SJSA1 (cell line): ENCODE results near the gene HOXD8. TPM values are rescaled to one million over a fixed set of nuclear protein-coding genes. Genes with fewer than 3 reads are reported as not detected.

Experiments used
- DNase-seq, 2 experiments: peaks; one replicate each; pipeline ENCODE4 v3.0.0-alpha.2; 2015 to 2020; ENCODE audit warnings: low spot score in 2 of 2, low read depth in 1 of 2
- H3K27ac ChIP-seq: fragments of 250-450 bp; sonication (Bioruptor Pico); 2 replicates; pipeline ENCODE4 v1.5.1; 2020; ENCODE audit warnings: mild to moderate bottlenecking, moderate library complexity
- H3K27me3 ChIP-seq: fragments of 250-450 bp; sonication (Bioruptor Pico); replicated peaks from 2 replicates; pipeline ENCODE4 v1.5.1; 2020; ENCODE audit warnings: mild to moderate bottlenecking, moderate library complexity
- H3K36me3 ChIP-seq: fragments of 250-450 bp; sonication (Bioruptor Pico); 2 replicates; pipeline ENCODE4 v1.5.1; 2020; ENCODE audit warnings: mild to moderate bottlenecking
- H3K4me1 ChIP-seq: fragments of 250-450 bp; sonication (Bioruptor Pico); replicated peaks from 2 replicates; pipeline ENCODE4 v1.6.1; 2021; ENCODE audit warnings: mild to moderate bottlenecking
- H3K4me3 ChIP-seq: fragments of 250-450 bp; sonication (Bioruptor Pico); 2 replicates; pipeline ENCODE4 v1.5.1; 2020; ENCODE audit warnings: mild to moderate bottlenecking
- H3K9me3 ChIP-seq: fragments of 250-450 bp; sonication (Bioruptor Pico); replicated peaks from 2 replicates; pipeline ENCODE4 v1.5.1; 2020; ENCODE audit warnings: mild to moderate bottlenecking
- total RNA-seq: library from RNA; depleted of rRNA; stranded (reverse); fragments of >200 nt; shearing (Covaris generic); gene quantifications from 2 replicates; pipeline ENCODE4 v1.2.3, GENCODE V29; 2014

Gene HOXD8
- total RNA-seq, 1 experiment from 2014 or later: 16.8 TPM

DNA sequence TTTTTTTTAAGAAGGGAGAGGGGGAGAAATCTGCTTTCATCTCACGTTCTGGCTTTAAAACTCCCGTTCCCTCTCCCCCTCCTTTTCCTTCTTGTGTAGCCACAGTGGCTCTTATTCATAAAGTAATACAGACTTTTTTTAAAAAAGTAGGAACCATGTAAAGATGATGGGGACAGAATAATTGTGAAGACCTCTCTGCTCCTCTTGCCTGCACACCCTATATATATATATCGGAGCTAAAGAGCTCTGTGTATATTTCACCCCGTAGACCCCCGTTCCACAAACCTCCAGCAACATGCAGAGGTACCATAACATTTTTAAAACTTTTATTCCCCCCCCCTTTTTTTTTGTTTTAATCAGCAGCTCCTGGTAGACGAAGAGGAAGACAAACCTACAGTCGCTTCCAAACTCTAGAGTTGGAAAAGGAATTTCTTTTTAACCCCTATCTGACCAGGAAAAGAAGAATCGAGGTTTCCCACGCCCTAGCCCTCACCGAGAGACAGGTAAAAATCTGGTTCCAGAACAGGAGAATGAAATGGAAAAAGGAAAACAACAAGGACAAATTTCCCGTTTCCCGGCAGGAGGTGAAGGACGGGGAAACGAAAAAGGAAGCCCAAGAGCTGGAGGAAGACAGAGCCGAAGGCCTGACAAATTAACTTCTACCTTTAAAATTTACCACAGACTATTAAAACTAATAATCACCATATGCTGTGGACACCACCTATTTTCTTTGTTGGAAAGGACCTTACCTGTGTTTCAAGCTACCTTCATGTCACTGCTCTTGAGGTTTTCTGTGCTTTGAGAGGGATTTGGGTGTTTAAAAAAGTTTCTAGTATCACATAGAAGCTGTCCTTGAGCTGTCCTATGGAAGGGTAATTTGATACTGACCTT, 1.7 kb downstream of the HOXD8 start:
- H3K27ac ChIP-seq: 0 out of 2 replicates have a peak overlapping the region, but pooled peaks have one; percentile 71
- H3K4me1 ChIP-seq: peaks cover 25% of the 10 kb centered on the region
- H3K4me3 ChIP-seq: peak overlapping the region; percentile 90
- no peaks in the 10 kb centered on the region for H3K27me3 ChIP-seq
- no peak for DNase-seq
- H3K36me3 ChIP-seq: peaks cover 13% of the 10 kb centered on the region
- H3K9me3 ChIP-seq: no peaks in the 10 kb centered on the region

DNA sequence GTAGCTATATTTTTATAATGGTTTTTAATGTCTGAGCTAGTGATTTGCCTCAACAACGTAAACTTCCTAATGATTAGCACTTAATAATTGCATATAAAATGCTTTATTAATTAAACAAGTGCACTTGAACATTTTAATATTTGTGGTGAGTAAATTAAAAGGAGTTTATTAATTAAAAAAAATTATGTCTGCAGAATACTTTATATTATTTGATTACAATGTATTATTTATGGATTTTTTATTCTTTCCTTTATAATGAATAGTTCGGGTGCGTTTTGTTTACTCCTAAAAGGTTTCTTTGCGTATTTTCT, 2.3 kb downstream of the HOXD8 start:
- peaks cover 25% of the 10 kb centered on the region for H3K4me1 ChIP-seq
- peaks cover 13% of the 10 kb centered on the region for H3K36me3 ChIP-seq
- DNase-seq: no peak
- no peaks in the 10 kb centered on the region for H3K9me3 ChIP-seq
- H3K27ac ChIP-seq: no peak overlapping the region
- no peaks in the 10 kb centered on the region for H3K27me3 ChIP-seq
- no peak overlapping the region for H3K4me3 ChIP-seq

DNA sequence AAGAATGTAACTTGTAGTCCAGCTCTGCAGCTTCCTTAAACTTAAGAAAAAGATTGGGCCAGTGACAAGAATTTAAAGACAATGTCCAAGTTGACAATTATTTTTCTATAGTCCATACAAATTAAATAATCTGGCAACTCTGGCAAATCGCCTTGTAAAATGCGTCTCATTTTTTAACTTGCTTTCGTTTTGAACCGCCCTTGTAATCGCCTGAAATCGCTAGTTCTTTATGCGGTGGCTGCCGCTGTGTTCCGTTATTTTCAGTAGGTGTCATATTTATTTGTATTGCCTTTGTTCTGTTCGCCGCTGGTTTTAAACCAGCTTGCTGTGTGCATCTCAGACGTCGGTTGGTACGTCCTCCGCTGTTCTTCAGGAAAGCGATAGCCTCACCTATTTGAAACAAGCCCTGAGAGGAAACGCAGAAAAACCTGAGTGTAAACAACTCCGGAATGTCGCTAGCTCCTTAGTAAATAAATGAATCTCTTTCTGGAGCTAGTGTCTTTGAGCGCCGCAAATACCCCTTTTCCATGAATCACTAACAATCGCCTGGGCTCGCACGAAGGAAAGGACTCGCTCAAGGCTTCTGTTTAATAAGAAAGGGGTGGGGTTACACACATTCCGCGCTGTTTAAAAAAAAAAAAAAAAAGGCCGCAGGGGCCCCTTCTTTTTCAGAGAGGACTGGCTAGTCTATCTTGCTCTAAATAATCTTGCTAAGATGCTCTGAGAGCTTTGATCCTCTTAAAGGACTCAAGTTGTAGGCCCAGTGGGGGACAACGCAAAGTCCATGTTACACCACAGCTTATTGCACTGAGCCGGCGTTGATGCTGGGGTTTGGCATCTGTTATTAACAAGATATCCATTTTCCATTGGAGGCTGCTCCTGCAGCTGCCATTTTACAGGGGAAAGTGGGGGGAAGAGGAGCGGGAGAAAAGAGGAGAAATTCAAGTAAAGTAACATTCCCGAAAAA, 3.0 kb downstream of the HOXD8 start:
- Histone ChIP-seq H3K4me3 (no peak overlapping the region), H3K4me1 (peaks cover 25% of the 10 kb centered on the region), H3K9me3 (no peaks in the 10 kb centered on the region), H3K36me3 (peaks cover 13% of the 10 kb centered on the region), H3K27ac (no peak overlapping the region), H3K27me3 (no peaks in the 10 kb centered on the region)
- DNase-seq: no peak

DNA sequence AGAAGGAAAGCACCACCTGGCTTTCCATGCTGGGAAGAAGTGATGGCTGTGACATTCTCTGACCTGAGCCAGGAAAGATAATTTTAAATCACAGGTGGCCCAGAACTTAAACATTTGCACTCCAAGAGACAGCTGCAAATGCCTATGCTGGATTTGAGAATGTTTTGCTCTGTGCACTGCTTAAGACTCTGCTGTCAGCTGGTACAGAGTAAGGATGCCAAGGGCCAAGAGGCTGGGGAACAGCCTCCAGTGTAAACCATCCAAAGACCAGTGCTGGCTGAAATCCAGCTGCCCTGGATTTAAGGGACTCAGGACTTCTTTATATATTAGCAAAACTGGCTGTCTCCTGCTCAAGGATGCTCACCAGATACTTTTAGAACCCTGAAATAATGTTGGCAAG, 3.9 kb downstream of the HOXD8 start:
- Histone ChIP-seq H3K4me3 (no peak overlapping the region), H3K27ac (no peak overlapping the region), H3K27me3 (no peaks in the 10 kb centered on the region)

DNA sequence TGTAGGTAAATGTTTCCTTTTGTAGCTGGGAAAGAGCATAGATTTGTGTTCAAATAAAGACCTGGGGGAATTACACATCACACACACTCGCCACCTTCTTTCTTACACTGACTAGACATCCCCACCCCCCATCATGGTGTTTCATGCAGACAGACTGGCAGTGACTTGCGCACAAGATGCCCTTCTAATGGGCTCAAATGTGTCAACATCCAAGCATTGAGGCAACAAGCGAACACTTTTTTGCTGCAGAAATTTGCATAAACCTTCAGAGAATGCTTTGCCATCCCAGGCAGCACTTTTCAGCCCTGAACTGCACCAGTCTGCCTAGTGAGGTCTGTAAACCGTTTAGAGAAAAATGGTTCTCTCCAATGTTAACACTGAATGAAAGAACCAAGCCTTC, 4.5 kb downstream of the HOXD8 start:
- Histone ChIP-seq H3K4me3 (no peak overlapping the region), H3K27ac (no peak overlapping the region), H3K36me3 (peaks cover 13% of the 10 kb centered on the region), H3K27me3 (no peaks in the 10 kb centered on the region), H3K9me3 (no peaks in the 10 kb centered on the region), H3K4me1 (peaks cover 20% of the 10 kb centered on the region)
- no peak for DNase-seq

More for the DNA sequence above, 3.9 kb downstream of the HOXD8 start:
- Histone ChIP-seq H3K36me3 (peaks cover 13% of the 10 kb centered on the region), H3K9me3 (no peaks in the 10 kb centered on the region), H3K4me1 (peaks cover 25% of the 10 kb centered on the region)
- no peak for DNase-seq

DNA sequence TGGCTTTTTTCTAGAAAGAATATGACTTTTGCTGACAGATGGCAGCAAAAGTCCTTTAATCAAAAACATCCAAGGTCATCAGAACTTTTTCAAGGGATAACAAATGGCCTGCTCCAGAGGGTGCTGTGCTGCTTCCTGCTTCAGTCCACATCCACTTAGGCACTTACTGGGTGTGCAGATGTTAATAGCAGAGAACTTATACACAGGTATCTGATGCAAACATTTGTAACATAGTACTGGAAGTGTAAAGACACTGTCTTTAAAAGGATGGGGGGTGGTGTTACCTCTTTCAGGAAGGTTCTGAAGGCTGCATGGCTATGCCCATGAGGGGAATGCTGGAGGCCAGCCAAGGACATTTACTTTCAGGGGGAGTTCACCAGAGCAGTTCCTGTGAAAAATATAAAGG, 5.5 kb downstream of the HOXD8 start:
- Histone ChIP-seq H3K9me3 (no peaks in the 10 kb centered on the region), H3K36me3 (peaks cover 13% of the 10 kb centered on the region), H3K4me3 (no peak overlapping the region), H3K4me1 (peaks cover 17% of the 10 kb centered on the region), H3K27ac (0 out of 2 replicates have a peak overlapping the region, but pooled peaks have one; percentile 4), H3K27me3 (no peaks in the 10 kb centered on the region)
- peak in 1 of 2 experiments; percentile 36 for DNase-seq

DNA sequence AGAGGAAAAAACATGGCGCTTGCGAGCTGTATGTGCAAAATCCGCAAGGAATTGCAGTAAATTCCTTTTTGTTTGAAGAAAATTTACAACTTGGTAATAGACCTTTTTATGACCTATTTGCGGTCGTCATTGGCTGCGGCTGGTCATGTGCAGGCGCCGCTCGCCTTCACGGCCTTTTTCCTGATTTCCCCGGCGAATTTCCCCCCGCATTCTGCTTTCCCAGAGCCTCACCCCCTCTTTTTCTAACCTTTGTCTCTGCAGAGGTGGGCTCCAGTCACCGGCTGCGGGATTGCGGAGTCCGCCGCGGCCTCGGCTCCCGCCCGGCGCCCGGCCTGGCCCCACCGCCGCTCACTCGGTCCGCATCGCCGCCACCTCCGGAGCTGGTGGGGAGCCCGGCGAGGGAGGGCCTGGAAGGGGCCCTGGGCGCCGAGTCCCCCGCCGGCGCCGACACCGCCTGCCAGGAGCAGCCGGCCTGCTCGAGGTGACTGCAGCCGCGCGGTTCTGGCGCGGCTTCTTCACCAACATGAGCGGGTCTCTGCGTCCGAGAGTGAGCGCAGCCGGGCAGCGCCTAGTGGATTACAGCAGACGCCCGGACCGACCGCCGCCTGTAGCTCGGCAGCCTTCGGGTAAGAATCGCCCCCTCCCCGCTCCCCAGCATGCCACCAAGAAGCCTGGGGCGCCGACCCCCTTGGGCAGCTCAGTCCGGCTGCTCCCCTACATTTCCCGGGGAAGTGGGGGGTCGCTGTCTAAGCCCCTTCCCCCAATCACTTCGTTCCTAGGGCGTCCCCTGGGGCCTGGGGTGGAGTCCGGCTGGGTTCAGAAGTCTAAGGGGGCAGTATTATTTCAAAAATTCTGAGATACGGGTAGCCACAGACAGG, 7.1 kb downstream of the HOXD8 start:
- no peaks in the 10 kb centered on the region for H3K9me3 ChIP-seq
- peak in 1 of 2 experiments; percentile 71 for DNase-seq
- no peaks in the 10 kb centered on the region for H3K27me3 ChIP-seq
- peaks cover 9% of the 10 kb centered on the region for H3K36me3 ChIP-seq
- peak overlapping the region; percentile 80 for H3K27ac ChIP-seq
- peaks cover 26% of the 10 kb centered on the region for H3K4me1 ChIP-seq
- peak overlapping the region; percentile 87 for H3K4me3 ChIP-seq

DNA sequence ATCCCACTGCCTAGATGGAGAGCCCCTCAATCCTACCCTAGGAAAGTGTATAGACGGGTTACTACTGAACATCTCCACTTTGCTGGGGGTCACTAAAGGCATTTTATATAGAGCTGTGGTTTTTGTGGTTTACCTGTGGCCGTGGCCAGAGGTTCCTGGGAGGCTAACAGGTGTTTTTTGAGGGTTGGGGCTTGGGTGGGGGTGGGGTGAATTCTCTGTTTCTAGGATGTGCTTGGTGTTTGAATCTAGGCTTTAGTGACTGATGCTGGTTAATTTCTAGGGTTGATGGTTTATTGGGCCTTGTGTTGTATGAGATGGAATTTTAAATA, 7.7 kb downstream of the HOXD8 start:
- H3K9me3 ChIP-seq: no peaks in the 10 kb centered on the region
- peaks cover 7% of the 10 kb centered on the region; the same call in 1 of the 2 replicates for H3K36me3 ChIP-seq
- no peaks in the 10 kb centered on the region for H3K27me3 ChIP-seq
- H3K27ac ChIP-seq: peak overlapping the region; percentile 80
- H3K4me1 ChIP-seq: peaks cover 26% of the 10 kb centered on the region
- DNase-seq: no peak
- peak overlapping the region; percentile 87 for H3K4me3 ChIP-seq

DNA sequence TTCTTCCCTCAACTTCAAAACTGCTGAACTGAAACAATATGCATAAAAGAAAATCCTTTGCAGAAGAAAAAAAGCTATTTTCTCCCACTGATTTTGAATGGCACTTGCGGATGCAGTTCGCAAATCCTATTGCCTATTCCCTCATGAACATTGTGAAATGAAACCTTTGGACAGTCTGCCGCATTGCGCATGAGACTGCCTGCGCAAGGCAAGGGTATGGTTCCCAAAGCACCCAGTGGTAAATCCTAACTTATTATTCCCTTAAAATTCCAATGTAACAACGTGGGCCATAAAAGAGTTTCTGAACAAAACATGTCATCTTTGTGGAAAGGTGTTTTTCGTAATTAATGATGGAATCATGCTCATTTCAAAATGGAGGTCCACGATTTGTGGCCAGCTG, 8.4 kb downstream of the HOXD8 start:
- no peak for DNase-seq
- no peak overlapping the region for H3K27ac ChIP-seq
- H3K4me3 ChIP-seq: no peak overlapping the region
- no peaks in the 10 kb centered on the region for H3K9me3 ChIP-seq
- peaks cover 5% of the 10 kb centered on the region; the same call in 1 of the 2 replicates for H3K36me3 ChIP-seq
- no peaks in the 10 kb centered on the region for H3K27me3 ChIP-seq
- H3K4me1 ChIP-seq: peaks cover 26% of the 10 kb centered on the region

DNA sequence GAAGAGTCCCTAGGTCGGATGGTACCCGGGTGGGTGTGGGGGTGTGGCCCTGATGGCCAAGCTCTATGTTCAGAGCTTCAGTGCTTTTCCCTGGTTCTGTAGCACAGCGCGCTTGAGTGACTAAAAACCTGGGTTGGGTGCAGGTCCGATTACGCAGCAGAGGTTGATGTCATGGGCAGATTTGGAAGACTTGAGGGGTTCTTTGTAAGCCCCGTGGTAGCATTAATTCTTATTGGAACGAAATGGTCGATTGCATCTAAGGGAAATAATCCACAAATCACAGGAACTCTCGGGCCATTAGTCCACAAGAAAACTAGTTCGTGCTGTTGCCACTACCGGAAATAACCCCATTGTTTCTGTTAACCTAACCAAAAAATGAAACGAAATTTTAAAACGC, 9.0 kb downstream of the HOXD8 start:
- peaks cover 5% of the 10 kb centered on the region; the same call in 1 of the 2 replicates for H3K36me3 ChIP-seq
- no peak overlapping the region for H3K4me3 ChIP-seq
- H3K27me3 ChIP-seq: no peaks in the 10 kb centered on the region
- H3K27ac ChIP-seq: no peak overlapping the region
- peaks cover 26% of the 10 kb centered on the region for H3K4me1 ChIP-seq
- no peaks in the 10 kb centered on the region for H3K9me3 ChIP-seq
- no peak for DNase-seq

DNA sequence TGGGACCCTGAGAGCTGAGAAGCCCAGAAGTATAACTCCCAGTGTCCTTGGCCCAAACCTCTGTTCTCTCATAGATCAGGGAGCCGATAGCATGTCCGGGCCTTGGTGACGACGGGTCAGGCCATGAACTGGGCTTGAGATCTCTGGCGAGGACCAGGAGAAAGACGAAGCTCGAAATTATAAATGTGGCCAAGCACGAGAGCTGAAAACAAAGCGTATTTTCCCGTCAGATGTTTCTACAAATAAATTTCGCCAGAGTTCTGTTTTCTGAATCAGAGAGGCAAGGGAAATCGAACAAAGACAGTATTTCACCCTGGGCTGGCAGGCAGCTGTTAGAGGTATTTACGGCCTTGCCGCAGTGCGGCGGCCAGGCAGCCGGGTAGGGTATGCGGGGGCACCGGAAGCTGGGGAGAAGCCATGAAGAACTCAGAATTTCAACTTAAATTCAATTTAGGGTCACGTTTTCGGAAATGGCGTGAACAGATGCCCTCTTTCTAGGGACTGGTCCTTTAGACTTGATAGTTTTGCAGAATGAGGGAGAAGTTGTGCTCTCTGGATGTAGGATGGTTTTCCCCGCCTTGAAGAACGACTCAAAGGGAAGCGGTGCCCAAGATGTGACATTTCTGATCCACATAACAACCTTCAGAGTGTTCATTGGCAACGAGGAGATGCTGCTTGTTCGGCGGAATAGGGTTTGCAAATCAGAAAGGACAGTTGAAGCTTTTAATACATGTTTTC, 9.6 kb downstream of the HOXD8 start:
- Histone ChIP-seq H3K9me3 (no peaks in the 10 kb centered on the region), H3K4me1 (peaks cover 26% of the 10 kb centered on the region), H3K36me3 (peaks cover 5% of the 10 kb centered on the region; the same call in 1 of the 2 replicates), H3K27me3 (no peaks in the 10 kb centered on the region), H3K27ac (no peak overlapping the region), H3K4me3 (no peak overlapping the region)
- no peak for DNase-seq

DNA sequence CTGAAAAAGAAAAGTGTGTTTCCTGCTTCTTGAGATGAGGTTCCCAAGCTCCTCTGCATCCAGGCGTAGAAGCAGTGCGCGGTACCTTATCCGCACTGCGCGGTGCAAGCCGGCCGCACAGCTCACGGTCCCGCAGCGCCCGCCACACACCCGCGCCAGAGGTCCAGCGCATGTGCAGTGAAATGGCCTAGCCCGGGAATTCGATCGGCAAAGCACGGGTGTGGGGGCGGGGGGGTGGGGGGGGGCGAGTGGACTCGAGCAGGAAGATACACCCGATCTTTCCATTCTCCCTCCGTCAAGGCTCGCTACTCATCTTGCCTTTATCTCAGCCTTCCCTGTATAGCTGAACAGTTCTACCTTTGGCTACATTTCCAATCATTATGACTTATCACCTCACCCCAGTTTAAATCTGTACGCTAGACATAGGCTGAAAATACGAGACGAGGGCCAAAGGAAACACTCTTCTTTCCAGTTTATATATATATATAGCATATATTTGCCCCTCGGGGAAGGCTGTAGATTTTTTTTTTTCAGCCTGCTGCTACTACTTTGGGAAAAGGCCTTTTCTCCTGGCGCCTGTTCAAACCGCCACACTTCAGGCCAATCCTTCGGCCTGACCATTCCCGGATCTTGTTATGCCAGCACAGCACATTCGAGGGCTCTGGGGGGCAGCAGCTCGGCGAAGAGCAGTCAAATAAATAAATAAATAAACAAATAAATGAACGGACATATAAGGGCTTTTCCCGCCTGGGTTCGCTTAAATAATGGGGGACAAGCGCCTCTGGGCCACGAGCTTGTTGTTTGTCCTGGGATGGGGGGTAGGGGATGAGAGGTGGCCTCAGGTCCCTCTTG, 10.4 kb downstream of the HOXD8 start:
- peak overlapping the region; percentile 53 for H3K4me3 ChIP-seq
- H3K4me1 ChIP-seq: peaks cover 21% of the 10 kb centered on the region
- H3K27ac ChIP-seq: peak overlapping the region; percentile 67
- no peaks in the 10 kb centered on the region for H3K27me3 ChIP-seq
- H3K36me3 ChIP-seq: no peaks in the 10 kb centered on the region
- no peak for DNase-seq
- H3K9me3 ChIP-seq: no peaks in the 10 kb centered on the region
